Muscle of back (tissue), 13 donors: Measurements from ENCODE around the gene OPRD1. TPM values are rescaled to one million over a fixed set of nuclear protein-coding genes. Genes with fewer than 3 reads are reported as not detected.
"Not testable (repeated sequence)": the region's sequence is repeated elsewhere in the genome, so short reads cannot be mapped to it uniquely, and the experiment has no call there.

Experiments
- DNase-seq, 3 donors: peaks; one replicate each; pipeline versions ENCODE4 v3.0.0 to v3.0.0-alpha.2; 2013
- long read RNA-seq, 9 donors: transcript quantifications; one replicate each; lab custom pipeline, GENCODE V29; 2026
- polyA plus RNA-seq, 10 donors: library from polyadenylated mRNA; unstranded; fragments of 120-200 nt; gene quantifications; one replicate each; pipeline ENCODE4 v1.2.1, GENCODE V29; 2013; ENCODE audit not compliant: insufficient read length in 10 of 10

OPRD1 gene
- polyA plus RNA-seq = under 1 TPM; 0.17 to 0.74 (median 0.39) TPM
- long read RNA-seq, donor 1 = 0 reads
- long read RNA-seq, donor 2 = 0 reads
- long read RNA-seq, donor 3 = 0 reads
- long read RNA-seq, donor 4 = 0 reads
- long read RNA-seq, donor 5 = 0 reads
- long read RNA-seq, donor 6 = 0 reads
- long read RNA-seq, donor 7 = 0 reads
- long read RNA-seq, donor 8 = 0 reads
- long read RNA-seq, donor 9 = 0 reads

GRCh38 chr1:28811766-28812668 is at the start of gene OPRD1:
TSS of gene OPRD1 (plus strand) at chr1:28812170. CDS start at chr1:28812384, 214 bp downstream.
- peak in 1 of 3 donors; percentile 48 for DNase-seq

GRCh38 chr1:28766532-28767183 is 45.3 kb upstream of the OPRD1 start:
- no peak for DNase-seq

GRCh38 chr1:28770601-28771165 is 41.3 kb upstream of the OPRD1 start:
- no peak for DNase-seq

- not testable (repeated sequence) for DNase-seq
Measured at GRCh38 chr1:28771921-28772320, 40.0 kb upstream of the OPRD1 start.

GRCh38 chr1:28773105-28773504 is 38.9 kb upstream of the OPRD1 start:
- DNase-seq = no peak

- peak; percentile 43 to 88 (median 82) for DNase-seq
Measured at GRCh38 chr1:28775121-28775942, 36.6 kb upstream of the OPRD1 start.

GRCh38 chr1:28776341-28776740 is 35.6 kb upstream of the OPRD1 start:
- no peak for DNase-seq

- no peak for DNase-seq
Measured at GRCh38 chr1:28778021-28778420, 33.9 kb upstream of the OPRD1 start.

GRCh38 chr1:28779751-28780408 is 32.1 kb upstream of the OPRD1 start:
- no peak for DNase-seq

GRCh38 chr1:28781305-28781704 is 30.7 kb upstream of the OPRD1 start:
- no peak for DNase-seq

- DNase-seq = no peak
Measured at GRCh38 chr1:28782011-28782410, 30.0 kb upstream of the OPRD1 start.

- no peak for DNase-seq
Measured at GRCh38 chr1:28783363-28783762, 28.6 kb upstream of the OPRD1 start.

GRCh38 chr1:28789412-28789811 is 22.6 kb upstream of the OPRD1 start:
- no peak for DNase-seq

GRCh38 chr1:28789816-28790215 is 22.2 kb upstream of the OPRD1 start:
- DNase-seq = no peak

GRCh38 chr1:28790377-28791035 is 21.5 kb upstream of the OPRD1 start:
- DNase-seq = no peak

GRCh38 chr1:28791929-28792328 is 20.0 kb upstream of the OPRD1 start:
- not testable (repeated sequence) for DNase-seq

- DNase-seq = no peak
Measured at GRCh38 chr1:28792644-28793121, 19.3 kb upstream of the OPRD1 start.

- DNase-seq = not testable (repeated sequence)
Measured at GRCh38 chr1:28794582-28794981, 17.4 kb upstream of the OPRD1 start.

- no peak for DNase-seq
Measured at GRCh38 chr1:28796352-28797211, 15.4 kb upstream of the OPRD1 start.
